GM18520 (cell line): ENCODE measurements around the gene CEP68.
A peak's percentile ranks its signal among the peaks of the same experiment; 100 is the strongest.
"Not testable (repeated sequence)": the region's sequence is repeated elsewhere in the genome, so short reads cannot be mapped to it uniquely, and the experiment has no call there.

Source experiments
- ATAC-seq: cut with Tn5 transposase; IDR thresholded peaks from one replicate; pipeline ENCODE4 v1.9.1; 2021; ENCODE audit not compliant: unreplicated experiment

Gene CEP68

GRCh38 chr2:65129826-65130663 is 73.8 kb downstream of the CEP68 start, which contains the start of gene RAB1A:
Gene RAB1A, minus strand, starts transcription at chr2:65130106. Its CDS starts 191 bp downstream, at chr2:65129915.
- ATAC-seq = peak; percentile 99

DNA sequence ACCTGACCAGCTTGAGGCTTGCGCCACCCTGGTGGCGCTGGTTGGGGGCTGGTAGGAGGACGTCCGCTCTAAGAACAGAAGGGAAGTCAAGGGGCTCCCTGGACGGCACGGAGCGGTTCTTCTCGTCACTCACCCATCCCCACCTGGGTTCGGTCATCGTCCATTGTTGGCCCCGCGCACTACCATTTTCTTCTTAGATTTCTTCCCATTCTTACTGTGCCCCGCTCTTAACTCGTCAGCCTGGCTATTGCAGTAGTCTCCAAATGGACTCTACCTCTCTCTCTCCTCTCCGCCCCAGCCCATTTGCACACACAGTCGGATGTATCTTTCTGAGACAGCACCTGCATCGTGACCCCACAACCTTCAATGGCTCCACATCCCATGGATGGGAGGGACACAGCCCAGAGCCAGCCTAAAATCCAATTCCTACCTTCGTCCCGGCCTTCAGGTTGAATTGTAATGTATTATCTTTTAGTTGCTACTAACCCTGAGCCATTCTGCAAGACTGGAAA is 74.5 kb downstream of the CEP68 start:
- peak; percentile 6 for ATAC-seq

GRCh38 chr2:65132930-65133329 is 76.7 kb downstream of the CEP68 start:
- ATAC-seq = not testable (repeated sequence)

DNA sequence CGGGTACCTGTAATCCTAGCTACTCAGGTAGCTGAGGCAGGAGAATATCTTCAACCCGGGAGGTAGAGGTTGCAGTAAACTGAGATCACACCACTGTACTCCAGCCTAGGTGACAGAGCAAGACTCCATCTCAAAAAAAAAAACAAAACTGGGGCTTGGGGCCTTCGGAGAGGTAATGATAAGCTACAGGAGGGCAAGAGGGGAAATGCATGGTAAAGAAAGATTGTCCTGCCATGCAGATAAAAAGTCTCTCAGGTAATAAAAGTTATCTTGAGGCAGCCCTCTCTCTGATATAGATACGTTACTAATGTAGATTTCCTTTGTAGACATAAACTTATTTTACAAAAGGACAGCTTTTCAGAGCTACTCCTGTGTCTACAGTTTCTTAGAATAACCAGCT is 77.4 kb downstream of the CEP68 start:
- ATAC-seq = no peak

- ATAC-seq = no peak
Observed at GRCh38 chr2:65134158-65134557, 77.9 kb downstream of the CEP68 start.

DNA sequence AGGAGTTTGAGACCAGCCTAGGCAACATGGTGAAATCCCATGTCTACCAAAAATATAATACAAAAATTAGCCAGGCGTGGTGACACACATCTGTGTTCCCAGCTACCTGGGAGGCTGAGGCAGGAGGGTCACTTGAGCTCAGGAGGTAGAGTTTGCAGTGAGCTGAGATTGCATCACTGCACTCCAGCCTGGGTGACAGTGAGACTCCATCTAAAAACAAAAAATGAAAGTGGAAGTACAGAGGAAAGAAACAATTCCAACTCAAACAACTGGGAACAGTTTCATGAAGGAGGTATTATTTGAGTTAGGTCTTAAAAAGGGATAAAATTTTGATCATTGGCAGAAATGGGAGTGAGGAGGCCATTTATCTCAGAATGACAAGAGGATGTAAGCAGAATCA is 80.0 kb downstream of the CEP68 start:
- ATAC-seq = no peak
